COR-L47 (cell line): ENCODE data around the gene PRLH.

ENCODE experiments used
- DNase-seq: peaks from one replicate; lab custom pipeline; 2025; lab: John Stamatoyannopoulos, UW

The PRLH gene

DNA sequence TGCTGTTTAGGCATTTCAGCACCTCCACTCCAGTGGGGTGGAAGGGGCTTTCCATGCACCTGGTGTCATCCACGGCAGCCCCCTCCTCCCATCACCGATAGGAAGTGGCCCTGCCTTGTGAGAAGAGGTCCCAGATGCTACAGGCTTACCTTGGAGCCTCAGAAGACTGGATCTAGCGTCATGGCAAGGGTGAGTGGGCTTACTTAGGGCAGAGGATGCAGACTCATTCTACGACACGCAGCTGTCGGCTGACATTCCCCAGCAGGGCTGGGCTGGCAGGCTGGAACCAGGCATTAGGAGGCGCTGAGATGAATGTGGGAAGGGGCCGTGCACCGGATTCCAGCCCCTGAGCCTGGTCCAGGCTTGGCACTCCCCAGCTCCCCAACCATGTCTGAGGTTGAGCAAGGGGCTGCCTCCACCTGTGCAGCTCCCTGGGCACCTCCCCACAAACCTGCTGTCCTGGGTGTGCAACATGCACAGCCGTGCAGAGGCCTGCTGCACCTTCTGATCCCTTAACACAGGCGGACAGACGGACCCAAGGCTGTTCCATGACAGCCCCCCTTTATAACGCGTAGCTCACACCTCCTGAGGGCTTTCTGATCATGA lies 1.7 kb upstream of the PRLH start:
- no peak for DNase-seq

DNA sequence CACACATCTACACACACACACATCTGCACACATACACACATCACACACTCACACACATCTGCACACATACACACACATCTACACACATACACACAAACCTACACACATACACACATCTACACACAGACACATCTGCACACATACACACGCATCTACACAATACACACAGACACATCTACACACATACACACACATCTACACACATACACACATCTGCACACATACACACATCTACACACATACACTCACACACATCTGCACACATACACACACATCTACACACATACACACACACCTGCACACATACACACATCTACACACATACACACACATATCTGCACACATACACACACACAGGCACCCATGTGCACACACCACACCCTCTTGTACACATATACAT lies 400 bp upstream of the PRLH start:
- no peak for DNase-seq

DNA sequence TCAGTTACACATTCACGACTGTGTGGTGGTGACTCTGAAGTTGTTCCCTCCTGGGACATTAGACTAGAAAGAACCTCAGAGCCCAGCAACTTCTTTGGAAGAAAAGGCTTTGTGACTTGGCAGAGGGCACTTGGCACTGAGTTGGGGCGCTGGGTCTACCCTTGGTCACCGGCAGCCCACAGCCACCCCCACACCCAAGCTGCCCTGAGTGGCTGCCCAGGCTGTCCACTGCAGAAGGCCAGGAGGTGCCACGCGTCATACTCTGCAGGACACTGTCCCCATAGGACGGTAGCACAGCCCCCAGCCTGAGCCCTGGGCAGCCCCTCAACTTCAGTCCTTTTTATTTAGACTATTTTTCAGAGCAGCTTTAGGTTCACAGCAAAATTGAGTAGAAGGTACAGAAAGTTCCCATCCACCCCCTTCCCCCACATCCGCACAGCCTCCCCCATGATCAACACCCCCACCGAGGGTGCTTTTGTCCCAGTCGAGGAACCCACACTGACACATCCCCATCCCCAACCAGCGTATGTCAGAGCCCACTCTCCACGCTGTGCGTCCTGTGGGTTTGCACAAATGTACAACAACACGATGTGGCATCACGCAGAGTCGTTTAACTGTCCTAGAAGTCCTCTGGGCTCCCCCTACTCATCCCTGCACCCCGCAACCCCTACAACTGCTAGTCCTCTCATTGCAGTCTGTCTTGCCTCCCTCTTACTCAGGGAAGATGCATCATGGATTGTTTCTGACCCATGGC lies 1.1 kb downstream of the PRLH start:
- DNase-seq: no peak

DNA sequence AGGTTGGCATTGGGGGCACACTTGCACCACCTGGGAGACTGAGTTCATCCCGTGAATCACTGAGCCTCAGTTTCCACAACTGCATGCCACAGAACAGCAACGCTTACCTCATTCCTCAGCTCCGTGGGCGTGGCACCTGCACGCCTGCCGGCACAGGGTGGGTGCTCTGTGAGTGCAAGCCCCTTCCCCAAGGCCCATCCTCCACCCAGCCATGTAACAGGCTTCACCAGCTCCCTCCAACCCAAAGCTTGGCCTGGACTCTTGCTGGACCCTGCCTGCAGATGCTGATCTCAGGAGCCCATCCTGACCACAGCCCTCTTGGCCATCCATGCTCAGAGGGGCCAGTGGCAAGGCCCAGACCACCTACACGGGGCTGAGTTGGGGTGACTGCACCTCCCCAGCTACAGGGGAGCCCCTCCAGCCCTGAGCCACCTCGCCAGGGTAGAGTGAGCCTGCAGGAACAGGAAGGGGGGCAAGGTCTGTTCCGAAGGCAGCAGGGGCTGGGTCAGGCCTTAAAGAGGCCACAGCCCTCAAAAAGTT lies 1.8 kb downstream of the PRLH start:
- DNase-seq: no peak

DNA sequence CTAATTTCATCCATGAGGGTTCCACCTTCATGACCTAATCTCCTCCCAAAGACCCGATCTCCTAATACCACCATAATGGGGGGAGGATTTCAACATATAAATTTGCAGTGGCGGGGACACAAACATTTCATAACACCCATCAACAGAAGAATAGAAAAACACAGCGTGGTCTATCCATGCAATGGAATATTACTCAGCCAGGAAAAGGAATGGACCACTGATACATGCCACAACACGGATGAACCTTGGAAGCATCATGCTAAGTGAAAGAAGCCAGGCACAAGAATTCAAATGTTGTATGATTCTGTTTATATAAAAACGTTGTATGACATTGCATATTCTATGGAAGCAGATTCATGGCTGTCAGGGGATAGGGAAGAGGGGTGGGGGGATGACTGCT lies 2.7 kb downstream of the PRLH start:
- DNase-seq: no peak

DNA sequence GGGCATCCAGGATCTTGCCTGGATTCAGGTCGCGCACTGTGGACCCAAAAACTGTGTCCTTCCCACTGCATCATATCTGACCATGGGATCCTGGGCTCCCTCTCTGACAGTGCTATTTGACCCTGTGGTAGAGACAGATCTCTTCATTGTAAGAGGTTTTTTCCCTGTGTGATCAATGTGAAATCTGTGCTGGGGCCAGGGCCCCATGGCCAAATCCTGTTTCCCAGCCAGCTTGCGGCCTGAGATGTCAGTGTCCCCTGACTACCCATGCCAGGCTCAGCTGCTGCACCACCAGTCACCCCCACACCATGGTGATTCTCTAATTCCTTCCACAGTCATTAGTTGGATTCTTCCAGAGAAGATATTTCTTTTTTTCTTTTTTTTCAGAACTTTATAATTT lies 3.5 kb downstream of the PRLH start:
- no peak for DNase-seq

DNA sequence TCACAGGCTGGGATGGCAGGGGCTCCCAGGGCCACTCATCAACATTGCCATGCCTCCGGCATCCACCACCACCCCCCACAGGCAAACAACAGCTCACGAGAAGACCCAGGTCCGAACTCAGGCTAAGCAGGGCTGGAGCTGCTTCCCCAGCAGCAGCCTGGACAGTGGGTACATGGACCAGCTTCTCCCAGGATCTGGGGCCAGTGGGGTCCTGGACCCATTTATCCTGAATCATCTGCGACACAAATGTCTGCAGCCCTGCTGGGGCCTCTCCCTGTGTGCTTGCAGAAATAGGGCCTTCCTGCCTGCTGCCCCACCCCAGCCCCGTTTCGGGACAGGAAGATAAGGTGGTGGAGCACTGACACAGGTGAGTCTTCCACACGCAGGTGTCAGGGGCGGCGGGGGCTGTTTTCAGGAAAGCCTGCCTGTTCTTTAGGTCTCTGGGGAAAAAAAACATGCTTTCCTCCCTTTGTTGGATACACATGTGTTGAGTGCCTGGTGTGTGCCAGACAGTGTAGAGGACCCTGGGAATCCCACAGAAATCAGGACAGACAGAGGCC lies 4.5 kb downstream of the PRLH start:
- DNase-seq: no peak

DNA sequence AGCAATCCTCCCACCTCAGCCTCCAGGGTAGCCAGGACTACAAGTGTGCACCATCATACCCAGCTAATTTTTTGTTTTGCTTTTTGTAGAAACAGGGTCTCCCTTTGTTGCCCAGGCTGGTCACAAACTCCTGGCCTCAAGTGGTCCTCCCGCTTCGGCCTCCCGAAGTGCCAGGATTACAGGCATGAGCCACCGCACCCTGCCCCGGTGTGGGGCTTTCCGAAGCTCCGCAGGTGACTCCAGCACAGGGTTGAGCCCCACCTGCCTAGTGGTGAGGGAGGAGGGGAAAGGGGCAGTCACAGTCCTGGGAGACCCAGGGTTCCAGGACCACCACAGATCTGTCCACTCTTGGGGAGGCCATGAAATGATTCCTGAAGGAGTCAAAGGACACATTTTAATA lies 5.2 kb downstream of the PRLH start:
- DNase-seq: no peak

DNA sequence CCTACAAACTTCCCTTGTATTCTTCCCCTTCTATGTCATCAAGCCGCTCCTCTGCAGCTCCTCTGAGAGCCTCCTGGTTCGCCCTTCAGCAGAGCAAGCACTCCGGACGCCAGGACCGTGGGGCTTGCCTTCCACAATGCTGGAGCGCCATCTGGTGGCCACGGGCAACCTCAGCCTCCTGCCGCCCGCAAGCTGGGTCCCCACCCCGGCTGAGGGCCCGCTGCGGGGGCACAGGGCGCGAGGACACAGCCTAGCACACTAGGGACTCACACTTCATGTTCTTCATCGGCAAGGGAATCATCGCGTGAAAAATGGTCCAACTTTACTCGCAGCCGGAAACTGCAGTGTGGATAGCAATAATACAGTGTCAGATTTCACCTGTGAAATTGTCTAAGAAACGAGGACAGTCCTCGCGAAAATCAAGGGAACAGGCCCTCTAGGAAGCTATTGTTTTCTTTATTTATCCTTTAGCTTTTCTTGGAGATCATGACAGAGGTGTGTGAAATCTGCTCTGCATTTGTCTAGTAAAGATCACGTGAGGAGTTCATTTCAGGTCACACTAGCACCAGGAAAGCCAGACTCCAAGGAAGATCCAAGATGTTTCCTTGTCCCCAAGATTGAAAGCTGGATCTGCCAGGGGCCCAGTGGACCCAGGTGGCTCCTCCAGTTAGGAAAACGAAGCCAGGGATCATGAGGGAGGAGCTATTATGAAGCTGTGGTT lies 5.8 kb downstream of the PRLH start:
- DNase-seq: peak; percentile 70

DNA sequence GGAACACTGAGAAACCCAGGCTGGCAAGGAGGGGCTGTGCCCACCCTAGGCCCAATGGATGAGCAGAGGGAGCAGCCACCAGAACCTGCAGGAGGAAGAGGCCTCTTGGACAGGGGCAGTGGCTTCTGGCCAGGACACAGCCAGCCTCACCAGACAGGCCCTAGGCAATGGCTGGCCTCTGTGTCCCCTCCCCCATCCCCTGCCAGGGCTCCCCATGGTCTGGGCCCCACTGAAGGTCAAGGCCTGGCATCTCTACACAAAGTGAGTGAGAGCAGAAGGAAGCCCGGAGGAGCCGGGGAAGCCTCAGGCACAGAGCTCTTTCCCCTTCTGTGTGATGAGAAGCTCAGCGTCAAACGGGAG lies 6.3 kb downstream of the PRLH start:
- DNase-seq: no peak

DNA sequence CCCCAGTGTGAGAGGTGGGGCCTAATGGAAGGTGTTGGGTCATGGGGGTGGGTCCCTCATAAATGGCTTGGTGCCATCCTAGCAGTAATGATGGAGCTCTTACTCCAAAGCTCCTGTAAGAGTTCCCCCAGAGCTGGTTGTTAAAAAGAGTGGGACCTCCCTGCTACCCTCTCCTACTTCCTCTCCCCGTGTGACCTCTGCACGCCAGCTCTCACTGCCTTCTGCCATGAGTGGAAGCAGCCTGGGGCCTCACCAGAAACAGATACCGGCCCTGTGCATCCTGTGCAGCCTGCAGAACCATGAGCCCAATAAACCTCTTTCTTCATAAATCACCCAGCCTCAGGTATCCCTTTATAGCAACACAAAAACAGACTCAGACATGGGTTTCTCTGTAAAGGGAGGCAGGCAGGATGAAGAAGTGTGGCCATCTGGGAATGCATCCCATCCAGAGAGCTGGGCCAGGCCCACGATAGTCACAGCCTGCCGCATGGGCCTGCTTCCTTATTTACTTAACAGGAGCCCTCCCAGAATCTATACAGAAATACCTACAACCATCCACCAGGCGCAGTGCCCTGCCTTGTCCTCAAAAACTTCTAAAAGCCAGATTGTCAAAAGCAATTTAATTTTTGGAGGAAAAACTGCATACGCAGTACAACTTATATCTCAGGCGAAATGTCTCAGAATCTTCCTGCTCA lies 7.5 kb downstream of the PRLH start:
- no peak for DNase-seq

DNA sequence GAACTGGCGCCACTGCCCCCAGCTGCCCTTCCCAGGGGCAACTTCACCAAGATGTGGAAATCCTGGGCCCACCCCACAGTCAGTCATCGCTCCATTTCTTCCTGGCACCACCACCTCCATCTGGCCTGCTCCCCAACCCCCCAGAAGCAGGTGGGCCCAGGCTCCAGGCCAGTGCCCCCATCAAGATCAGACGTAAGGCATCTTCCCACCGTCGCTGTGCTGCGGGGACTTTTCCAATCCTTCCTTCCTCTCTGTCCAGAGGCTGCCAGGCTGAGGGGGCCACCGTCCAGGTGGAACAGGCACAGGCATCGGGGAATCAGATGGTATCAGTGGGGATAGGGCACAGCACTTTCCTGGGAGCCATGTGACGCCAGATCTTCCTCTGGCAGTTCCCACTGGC lies 8.1 kb downstream of the PRLH start:
- DNase-seq: no peak

DNA sequence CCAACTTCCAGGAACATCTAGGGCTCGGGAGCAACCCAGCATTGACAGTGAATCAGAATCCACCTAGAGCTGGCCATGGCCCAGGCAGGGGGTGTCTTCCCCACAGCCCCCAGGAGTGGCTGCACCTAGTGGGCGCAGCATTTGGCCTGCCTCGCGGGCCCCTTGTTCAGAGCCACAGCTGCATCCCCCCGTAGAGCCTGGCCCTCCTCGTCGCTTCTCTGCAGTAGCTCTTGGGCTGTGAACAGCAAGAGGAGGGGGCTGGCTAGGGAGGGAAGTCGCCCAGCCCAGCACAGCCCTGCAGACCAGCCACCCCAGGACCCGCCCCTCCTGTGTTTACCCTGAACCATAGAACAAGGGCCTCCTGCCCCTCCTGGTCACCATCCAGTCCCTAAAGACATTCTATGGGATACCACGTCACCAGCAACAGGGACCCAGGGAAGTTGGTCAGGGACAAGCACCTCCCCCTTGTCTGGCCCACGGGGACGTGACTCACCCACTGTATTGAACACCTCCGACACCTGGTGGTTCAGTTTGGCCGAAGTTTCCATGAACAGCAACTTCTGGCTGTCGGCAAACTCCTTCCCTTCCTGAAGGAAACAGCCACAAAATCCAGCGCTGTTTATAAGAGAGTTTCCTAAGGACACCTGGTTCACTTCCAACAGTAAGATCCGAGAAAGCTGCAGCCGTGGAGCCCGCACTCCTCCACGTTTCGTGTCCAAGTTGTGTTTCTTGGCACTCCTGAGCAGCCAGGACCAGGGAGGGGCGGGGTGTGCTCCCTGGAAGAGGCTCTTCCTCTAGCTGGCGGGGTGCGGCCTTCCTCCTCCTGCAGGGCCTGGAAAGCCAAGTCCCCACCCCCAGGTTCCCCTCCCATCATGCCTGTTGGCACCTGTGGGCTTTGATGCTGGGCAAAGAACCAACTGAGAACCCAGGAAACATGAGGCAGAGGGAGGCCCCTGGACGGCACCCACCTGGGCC lies 8.8 kb downstream of the PRLH start:
- no peak for DNase-seq

DNA sequence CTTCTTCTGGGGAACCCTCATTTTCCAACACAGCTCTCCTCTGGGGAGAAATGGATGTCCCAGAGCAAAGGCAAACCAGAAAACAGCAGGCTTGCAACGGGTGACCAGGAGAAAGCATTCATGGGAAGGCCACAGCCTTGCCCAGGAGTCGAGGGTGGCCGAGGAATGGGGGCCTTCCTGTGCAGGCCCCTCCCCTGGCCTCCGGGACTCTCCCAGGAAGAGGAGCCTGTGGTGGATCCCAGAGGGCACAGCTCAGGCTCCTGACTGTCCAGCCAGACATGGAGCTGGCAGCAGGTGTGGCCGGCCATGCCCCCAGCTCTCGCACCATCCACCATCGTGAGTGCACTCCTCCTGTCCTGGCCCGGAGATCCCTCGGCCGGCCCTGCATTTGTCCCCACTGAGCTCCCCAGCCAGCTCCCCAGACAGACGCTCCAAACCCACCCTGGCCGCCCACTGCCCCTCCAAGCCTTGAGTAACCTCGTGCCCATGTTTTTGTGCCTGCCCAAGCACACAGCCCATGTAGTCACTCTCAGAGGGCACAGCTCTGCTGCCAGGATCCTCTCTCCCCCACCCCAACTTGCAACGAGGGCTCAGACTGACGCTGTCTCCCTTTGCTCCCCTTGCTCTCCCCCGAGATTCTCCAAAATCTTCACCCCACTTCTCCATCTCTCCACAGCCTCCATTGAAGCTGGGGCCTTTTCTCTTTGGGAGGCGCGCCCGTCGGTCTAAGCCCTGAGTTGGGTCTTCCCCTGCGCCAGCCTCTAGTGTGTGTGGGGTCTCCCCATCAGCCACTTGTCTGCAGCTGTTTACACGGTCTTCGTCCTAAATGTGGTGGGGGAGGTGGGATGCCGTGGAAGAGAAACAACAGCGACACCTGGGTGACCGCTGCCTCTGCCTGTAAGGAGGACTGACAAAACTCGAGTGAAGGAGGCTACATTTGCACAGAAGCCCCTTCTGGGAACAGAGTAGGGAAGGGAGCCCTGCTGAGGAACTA lies 9.8 kb downstream of the PRLH start:
- no peak for DNase-seq

DNA sequence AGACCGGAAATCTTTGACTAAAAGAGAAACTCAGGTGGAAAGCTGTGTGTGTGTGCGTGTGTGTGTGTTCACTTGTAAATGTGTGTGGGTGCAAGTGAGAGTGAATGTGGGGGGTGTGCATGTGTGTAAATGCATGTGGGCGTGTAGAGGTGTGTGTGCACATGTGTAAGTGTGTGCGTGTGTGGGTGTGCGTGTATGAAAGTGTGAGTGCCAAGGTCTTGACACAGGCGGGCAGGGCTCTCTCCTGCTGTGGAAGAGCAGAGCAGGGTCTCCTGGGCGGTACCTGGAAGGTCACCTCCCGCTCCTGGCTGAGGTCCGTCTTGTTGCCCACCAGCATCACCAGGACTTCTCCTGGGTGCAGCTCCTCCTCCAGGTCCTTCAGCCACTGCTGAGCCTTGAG lies 10.6 kb downstream of the PRLH start:
- no peak for DNase-seq

DNA sequence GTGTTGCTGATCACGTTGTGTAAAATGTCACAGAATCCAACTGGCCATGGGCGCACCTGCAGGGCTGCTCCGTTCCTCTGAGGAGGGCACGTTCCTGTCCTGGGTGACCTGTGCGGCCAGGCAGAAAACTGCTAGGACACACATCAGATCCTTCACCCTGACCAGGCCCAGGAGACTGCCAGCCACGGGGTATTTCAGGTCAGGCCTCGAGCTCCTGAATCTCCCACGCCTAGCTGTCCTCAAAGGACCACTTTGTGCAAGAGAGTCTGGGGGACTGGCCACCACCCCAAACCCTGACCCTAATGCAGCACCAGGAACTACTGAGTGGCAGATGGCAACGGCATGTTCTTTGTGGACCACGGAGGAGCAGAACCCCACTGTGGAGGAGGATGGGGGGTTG lies 11.1 kb downstream of the PRLH start:
- no peak for DNase-seq

DNA sequence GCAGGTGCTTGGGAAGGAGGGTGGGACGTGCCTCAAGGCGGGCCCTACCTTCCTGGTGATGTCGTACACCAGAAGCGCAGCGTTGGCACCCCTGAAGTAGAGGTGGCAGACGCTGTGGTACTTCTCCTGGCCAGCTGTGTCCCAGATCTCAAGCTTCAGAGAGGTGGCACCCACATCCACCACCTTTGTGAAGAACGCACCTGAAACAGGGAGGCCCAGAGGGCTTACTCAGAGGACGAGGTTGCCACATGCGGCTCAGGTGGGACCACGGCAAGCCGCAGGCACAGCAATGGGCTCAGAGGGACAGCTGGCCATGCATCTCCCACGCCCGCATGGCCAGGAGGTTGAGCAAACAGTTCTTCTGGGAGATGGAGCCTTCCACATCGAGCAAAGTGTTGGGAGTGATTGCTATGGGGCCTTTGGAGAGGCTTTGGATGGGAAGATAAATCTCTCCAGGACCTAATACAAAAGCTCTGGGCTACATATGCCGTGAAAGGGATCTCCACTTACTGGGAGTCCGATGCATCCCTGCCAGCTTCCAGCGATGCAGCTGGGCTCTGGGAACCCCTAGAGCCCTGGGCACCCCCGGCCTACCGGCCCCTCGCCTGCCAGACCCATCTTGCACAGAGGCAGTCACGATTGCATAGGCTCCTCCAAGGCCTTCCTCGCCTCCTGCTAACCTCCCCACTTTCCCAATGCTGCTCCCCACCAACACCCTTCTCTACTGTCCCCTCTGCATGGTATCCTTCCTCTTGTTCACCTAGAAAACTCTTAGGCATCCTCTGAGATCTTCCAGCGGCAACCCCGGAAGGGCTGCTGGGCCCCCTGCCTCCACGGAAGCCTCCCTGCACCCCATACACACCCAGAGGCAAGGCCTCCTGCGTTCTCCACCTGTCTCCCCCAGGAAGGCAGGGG lies 11.8 kb downstream of the PRLH start:
- DNase-seq: no peak

DNA sequence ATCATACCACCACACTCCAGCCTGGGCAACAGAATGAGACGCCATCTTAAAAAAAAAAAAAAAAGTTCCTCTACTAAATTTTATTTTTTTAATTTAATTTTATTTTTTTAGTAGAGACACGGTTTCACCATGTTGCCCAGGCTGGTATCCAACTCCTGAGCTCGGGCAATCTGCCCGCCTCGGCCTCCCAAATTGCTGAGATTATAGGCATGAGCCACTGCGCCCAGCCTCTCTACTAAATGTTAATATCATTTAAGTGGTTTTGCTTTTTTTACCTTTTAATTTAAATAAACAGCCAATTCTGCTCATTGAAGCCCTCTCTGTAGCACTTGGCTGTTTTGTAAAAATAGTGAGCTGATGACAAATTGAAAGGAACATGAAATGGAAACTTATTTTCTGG lies 15.0 kb downstream of the PRLH start:
- no peak for DNase-seq
